Neural progenitor cell (in vitro differentiated cells): ENCODE results near the gene MEGF6. TPM values are rescaled to one million over a fixed set of nuclear protein-coding genes. Genes with fewer than 3 reads are reported as not detected.

Experiments used
- DNase-seq: peaks from one replicate; pipeline ENCODE4 v3.0.0-alpha.2; 2016; ENCODE audit warnings: low spot score
- H2AFZ ChIP-seq: fragments of 200-600 bp; sonication (generic); replicated peaks from 2 replicates; pipeline ENCODE4 v1.6.1; 2016; ENCODE audit warnings: antibody characterized with exemption
- H3F3A ChIP-seq: fragments of 200-600 bp; sonication (generic); 2 replicates; pipeline ENCODE4 v1.6.1; 2016; ENCODE audit warnings: antibody characterized with exemption, low read depth
- H3K27ac ChIP-seq: fragments of 200-600 bp; sonication (generic); 2 replicates; pipeline ENCODE4 v1.5.1; 2016; ENCODE audit warnings: mild to moderate bottlenecking
- H3K27me3 ChIP-seq: fragments of 200-600 bp; sonication (generic); 2 replicates; pipeline ENCODE4 v1.6.1; 2016; ENCODE audit warnings: mild to moderate bottlenecking, moderate library complexity
- H3K36me3 ChIP-seq: fragments of 200-600 bp; sonication (generic); 2 replicates; pipeline ENCODE4 v1.5.1; 2016
- H3K4me1 ChIP-seq: fragments of 200-600 bp; sonication (generic); 2 replicates; pipeline ENCODE4 v1.6.1; 2016; ENCODE audit warnings: mixed run types
- H3K4me2 ChIP-seq: fragments of 200-600 bp; sonication (generic); 2 replicates; pipeline ENCODE4 v1.6.1; 2016
- H3K4me3 ChIP-seq: fragments of 200-600 bp; sonication (generic); 2 replicates; pipeline ENCODE4 v1.5.1; 2016
- H3K79me2 ChIP-seq: fragments of 200-600 bp; sonication (generic); 2 replicates; pipeline ENCODE4 v1.6.1; 2016; ENCODE audit warnings: low read depth
- H3K9ac ChIP-seq: fragments of 200-600 bp; sonication (generic); 2 replicates; pipeline ENCODE4 v1.6.1; 2016
- H3K9me3 ChIP-seq: fragments of 200-600 bp; sonication (generic); 2 replicates; pipeline ENCODE4 v1.5.1; 2016; ENCODE audit warnings: low read depth
- H4K20me1 ChIP-seq: fragments of 200-600 bp; sonication (generic); 2 replicates; pipeline ENCODE4 v1.6.1; 2016; ENCODE audit warnings: low read depth
- H3K27ac Mint-ChIP-seq: 3 replicates; pipeline ENCODE4 v1.8.0; 2021; ENCODE audit warnings: mixed read lengths
- H3K27me3 Mint-ChIP-seq: 2 replicates; pipeline ENCODE4 v1.8.0; 2022; ENCODE audit warnings: low read depth, mild to moderate bottlenecking, inconsistent platforms, moderate library complexity, mixed read lengths; ENCODE audit not compliant: insufficient read depth
- H3K36me3 Mint-ChIP-seq: 3 replicates; pipeline ENCODE4 v1.8.0; 2021; ENCODE audit warnings: mixed read lengths
- H3K4me1 Mint-ChIP-seq: 3 replicates; pipeline ENCODE4 v1.8.0; 2021; ENCODE audit warnings: mixed read lengths
- H3K4me3 Mint-ChIP-seq: 3 replicates; pipeline ENCODE4 v1.8.0; 2021; ENCODE audit warnings: mild to moderate bottlenecking, moderate library complexity, mixed read lengths
- H3K9me3 Mint-ChIP-seq: 3 replicates; pipeline ENCODE4 v1.8.0; 2020; ENCODE audit warnings: mixed read lengths
- EZH2 ChIP-seq: fragments of 200-600 bp; sonication (generic); IDR thresholded peaks from 2 replicates; pipeline ENCODE4 v1.6.1; 2017; ENCODE audit warnings: antibody characterized with exemption, mild to moderate bottlenecking, moderate library complexity
- EZH2phosphoT487 ChIP-seq: fragments of 200-600 bp; sonication (generic); IDR thresholded peaks from 2 replicates; pipeline ENCODE4 v1.6.1; 2017; ENCODE audit warnings: antibody characterized with exemption
- total RNA-seq: library from RNA; depleted of rRNA; stranded (reverse); fragments of >200 nt; gene quantifications from 2 replicates; pipeline ENCODE4 v1.2.3, GENCODE V29; 2015; ENCODE audit warnings: low replicate concordance
- TF ChIP-seq, protein P1 (sequence below): fragments of 200-600 bp; sonication (generic); IDR thresholded peaks from 2 replicates; pipeline ENCODE4 v1.5.1; 2017; ENCODE audit warnings: antibody characterized with exemption, mild to moderate bottlenecking

The MEGF6 gene, protein sequence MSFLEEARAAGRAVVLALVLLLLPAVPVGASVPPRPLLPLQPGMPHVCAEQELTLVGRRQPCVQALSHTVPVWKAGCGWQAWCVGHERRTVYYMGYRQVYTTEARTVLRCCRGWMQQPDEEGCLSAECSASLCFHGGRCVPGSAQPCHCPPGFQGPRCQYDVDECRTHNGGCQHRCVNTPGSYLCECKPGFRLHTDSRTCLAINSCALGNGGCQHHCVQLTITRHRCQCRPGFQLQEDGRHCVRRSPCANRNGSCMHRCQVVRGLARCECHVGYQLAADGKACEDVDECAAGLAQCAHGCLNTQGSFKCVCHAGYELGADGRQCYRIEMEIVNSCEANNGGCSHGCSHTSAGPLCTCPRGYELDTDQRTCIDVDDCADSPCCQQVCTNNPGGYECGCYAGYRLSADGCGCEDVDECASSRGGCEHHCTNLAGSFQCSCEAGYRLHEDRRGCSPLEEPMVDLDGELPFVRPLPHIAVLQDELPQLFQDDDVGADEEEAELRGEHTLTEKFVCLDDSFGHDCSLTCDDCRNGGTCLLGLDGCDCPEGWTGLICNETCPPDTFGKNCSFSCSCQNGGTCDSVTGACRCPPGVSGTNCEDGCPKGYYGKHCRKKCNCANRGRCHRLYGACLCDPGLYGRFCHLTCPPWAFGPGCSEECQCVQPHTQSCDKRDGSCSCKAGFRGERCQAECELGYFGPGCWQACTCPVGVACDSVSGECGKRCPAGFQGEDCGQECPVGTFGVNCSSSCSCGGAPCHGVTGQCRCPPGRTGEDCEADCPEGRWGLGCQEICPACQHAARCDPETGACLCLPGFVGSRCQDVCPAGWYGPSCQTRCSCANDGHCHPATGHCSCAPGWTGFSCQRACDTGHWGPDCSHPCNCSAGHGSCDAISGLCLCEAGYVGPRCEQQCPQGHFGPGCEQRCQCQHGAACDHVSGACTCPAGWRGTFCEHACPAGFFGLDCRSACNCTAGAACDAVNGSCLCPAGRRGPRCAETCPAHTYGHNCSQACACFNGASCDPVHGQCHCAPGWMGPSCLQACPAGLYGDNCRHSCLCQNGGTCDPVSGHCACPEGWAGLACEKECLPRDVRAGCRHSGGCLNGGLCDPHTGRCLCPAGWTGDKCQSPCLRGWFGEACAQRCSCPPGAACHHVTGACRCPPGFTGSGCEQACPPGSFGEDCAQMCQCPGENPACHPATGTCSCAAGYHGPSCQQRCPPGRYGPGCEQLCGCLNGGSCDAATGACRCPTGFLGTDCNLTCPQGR (N-terminal part only)
- 1.7 and 25.6 TPM in 2 replicates for total RNA-seq

DNA sequence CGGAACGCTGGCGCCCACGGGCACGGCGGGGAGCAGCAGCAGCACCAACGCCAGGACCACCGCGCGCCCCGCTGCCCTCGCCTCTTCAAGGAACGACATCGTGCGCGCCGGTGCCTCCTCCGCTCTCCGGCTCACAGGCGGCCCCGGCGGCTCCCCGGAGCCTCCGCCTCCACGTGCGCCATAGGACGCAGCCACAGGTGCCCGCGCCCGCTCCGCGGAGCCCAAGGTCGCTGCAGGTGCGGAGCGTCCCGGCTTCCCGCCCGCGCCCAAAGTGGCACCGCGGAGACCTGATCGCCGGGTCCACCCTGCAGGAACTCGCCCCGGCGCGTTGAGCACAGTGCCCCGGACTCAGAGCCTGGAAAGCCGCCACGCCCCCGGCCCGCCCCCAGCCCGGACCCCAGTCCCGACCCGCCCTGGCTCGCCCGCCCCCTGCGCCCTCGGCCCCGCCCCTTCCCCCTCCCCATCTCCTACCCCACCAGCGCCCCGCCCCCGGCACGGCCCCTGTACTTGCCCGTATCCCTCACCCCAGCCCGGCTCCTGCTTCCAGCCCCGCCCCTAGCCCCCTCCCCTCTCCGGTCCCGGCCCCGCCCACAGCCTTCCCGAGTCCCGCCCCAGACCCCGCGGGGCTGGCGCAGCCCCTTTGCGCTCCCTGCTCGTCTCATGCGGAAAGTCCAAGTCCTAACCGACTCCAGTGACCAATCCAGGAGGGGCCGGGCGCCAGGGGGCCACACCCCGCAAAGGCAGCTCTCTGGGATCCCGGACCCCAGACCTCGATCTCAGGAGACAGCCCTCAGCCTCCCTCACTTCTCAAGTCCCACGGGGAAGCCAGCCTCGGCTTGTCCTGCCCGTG is at the start of gene MEGF6:
MEGF6 (minus strand) TSS at position 339 of the 850 bp plus-strand sequence; CDS start at position 99, 240 bp downstream.
- peaks cover 13% of the 10 kb centered on the region for H3F3A ChIP-seq
- peaks cover 53% of the 10 kb centered on the region for H3K4me1 ChIP-seq
- no peak within 1 kb of the TSS for H3K27ac ChIP-seq
- Mint-ChIP-seq H3K4me1 (peaks cover 72% of the 10 kb centered on the region), H3K9me3 (no peaks in the 10 kb centered on the region), H3K27ac (no peak within 1 kb of the TSS), H3K4me3 (peak within 1 kb of the TSS; percentile 91), H3K27me3 (peaks cover 8% of the 10 kb centered on the region), H3K36me3 (no peaks in the 10 kb centered on the region)
- no peaks in the 10 kb centered on the region for H3K9me3 ChIP-seq
- peak; percentile 98 for DNase-seq
- TF ChIP-seq EZH2phosphoT487 (peak; percentile 20), EZH2 (peak; percentile 40)
- TF ChIP-seq, protein P1, sequence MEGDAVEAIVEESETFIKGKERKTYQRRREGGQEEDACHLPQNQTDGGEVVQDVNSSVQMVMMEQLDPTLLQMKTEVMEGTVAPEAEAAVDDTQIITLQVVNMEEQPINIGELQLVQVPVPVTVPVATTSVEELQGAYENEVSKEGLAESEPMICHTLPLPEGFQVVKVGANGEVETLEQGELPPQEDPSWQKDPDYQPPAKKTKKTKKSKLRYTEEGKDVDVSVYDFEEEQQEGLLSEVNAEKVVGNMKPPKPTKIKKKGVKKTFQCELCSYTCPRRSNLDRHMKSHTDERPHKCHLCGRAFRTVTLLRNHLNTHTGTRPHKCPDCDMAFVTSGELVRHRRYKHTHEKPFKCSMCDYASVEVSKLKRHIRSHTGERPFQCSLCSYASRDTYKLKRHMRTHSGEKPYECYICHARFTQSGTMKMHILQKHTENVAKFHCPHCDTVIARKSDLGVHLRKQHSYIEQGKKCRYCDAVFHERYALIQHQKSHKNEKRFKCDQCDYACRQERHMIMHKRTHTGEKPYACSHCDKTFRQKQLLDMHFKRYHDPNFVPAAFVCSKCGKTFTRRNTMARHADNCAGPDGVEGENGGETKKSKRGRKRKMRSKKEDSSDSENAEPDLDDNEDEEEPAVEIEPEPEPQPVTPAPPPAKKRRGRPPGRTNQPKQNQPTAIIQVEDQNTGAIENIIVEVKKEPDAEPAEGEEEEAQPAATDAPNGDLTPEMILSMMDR = no peak
- peak within 1 kb of the TSS; percentile 30 for H3K9ac ChIP-seq
- peak within 1 kb of the TSS; percentile 96 for H3K4me2 ChIP-seq
- H3K27me3 ChIP-seq = peaks cover 20% of the 10 kb centered on the region
- peaks cover 25% of the 10 kb centered on the region for H3K79me2 ChIP-seq
- H4K20me1 ChIP-seq = peaks cover 56% of the 10 kb centered on the region
- no peaks in the 10 kb centered on the region for H3K36me3 ChIP-seq
- peak within 1 kb of the TSS; percentile 23 for H2AFZ ChIP-seq
- peak within 1 kb of the TSS; percentile 72 for H3K4me3 ChIP-seq

DNA sequence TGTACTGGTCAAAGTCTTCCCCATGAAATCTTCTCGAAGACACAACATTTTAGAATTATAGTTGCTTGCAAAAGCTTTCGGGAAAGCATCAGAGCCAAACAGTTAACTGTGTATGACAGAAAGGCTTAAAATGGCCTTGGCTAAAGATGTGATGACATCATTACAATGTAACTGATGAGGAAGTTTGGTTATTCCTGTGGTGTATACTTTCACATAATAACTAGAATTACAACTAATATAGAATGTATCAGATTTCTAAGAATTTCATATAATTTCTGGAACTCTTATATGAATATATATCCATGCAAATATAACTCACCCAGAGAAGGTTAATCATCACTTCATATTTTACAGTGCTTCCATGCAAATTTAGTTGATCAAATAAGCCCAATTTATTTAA is 49.4 kb upstream of the MEGF6 start:
- H3K36me3 ChIP-seq = no peaks in the 10 kb centered on the region
- H3K4me3 ChIP-seq = no peak overlapping the region
- no peak overlapping the region for H3K27ac ChIP-seq
- H3K4me1 ChIP-seq = no peaks in the 10 kb centered on the region
- H3K9me3 Mint-ChIP-seq = no peaks in the 10 kb centered on the region
- peaks cover 3% of the 10 kb centered on the region for H3K4me1 Mint-ChIP-seq
- no peak overlapping the region for H3K9ac ChIP-seq
- H3F3A ChIP-seq = no peaks in the 10 kb centered on the region
- H3K9me3 ChIP-seq = no peaks in the 10 kb centered on the region
- H3K27me3 ChIP-seq = peaks cover 63% of the 10 kb centered on the region
- H3K36me3 Mint-ChIP-seq = no peaks in the 10 kb centered on the region
- H3K79me2 ChIP-seq = no peaks in the 10 kb centered on the region
- no peak overlapping the region for H3K27ac Mint-ChIP-seq
- no peak overlapping the region for H2AFZ ChIP-seq
- no peak for DNase-seq
- peaks cover 19% of the 10 kb centered on the region for H3K27me3 Mint-ChIP-seq
- TF ChIP-seq EZH2 (no peak), EZH2phosphoT487 (no peak)
- TF ChIP-seq, protein P1 = no peak
- no peak overlapping the region for H3K4me2 ChIP-seq
- H3K4me3 Mint-ChIP-seq = no peak overlapping the region
- no peaks in the 10 kb centered on the region for H4K20me1 ChIP-seq

DNA sequence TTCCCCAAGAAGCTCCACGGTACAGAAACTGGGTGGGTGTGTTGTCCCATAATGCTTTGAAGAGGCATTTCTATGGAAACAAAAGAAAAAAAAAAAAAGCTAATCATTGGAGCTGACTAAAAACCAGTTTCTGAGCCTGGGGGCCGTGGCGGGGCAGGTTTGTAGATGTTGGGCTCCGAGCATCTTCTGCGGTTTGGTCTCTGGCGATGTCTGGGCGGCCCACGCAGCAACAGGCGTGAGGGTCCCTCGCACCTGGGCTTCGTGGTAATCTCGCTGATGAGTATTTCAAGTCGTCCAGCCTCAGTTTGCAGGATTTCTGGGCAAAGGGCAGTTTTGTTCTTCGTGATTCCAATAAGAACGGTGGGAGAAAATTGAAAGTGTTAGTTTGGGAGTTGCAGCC is 47.8 kb upstream of the MEGF6 start:
- Histone ChIP-seq H3K27me3 (peaks cover 79% of the 10 kb centered on the region), H2AFZ (no peak overlapping the region), H3K79me2 (no peaks in the 10 kb centered on the region), H3K9me3 (no peaks in the 10 kb centered on the region), H4K20me1 (no peaks in the 10 kb centered on the region), H3K36me3 (no peaks in the 10 kb centered on the region), H3K27ac (no peak overlapping the region), H3F3A (no peaks in the 10 kb centered on the region), H3K4me2 (no peak overlapping the region), H3K4me1 (no peaks in the 10 kb centered on the region), H3K9ac (no peak overlapping the region), H3K4me3 (no peak overlapping the region)
- no peak overlapping the region for H3K4me3 Mint-ChIP-seq
- TF ChIP-seq, protein P1 = no peak
- TF ChIP-seq EZH2phosphoT487 = no peak
- no peak for TF ChIP-seq EZH2
- no peak for DNase-seq
- H3K36me3 Mint-ChIP-seq = no peaks in the 10 kb centered on the region
- H3K9me3 Mint-ChIP-seq = no peaks in the 10 kb centered on the region
- no peak overlapping the region for H3K27ac Mint-ChIP-seq
- peaks cover 34% of the 10 kb centered on the region for H3K27me3 Mint-ChIP-seq
- peaks cover 3% of the 10 kb centered on the region for H3K4me1 Mint-ChIP-seq
